Measurements from ENCODE around the gene COG6.

The COG6 gene

GRCh38 chr13:39760521-39760920 is 105.1 kb downstream of the COG6 start:
- no peak for DNase-seq
- H3K27ac ChIP-seq, result no peak overlapping the region
- no peak overlapping the region for H3K4me3 ChIP-seq (ENCODE audit: low read depth, low read length)
- H3K36me3 ChIP-seq (replicated peaks), result no peaks in the 10 kb centered on the region
- TF ChIP-seq CTCF (IDR thresholded peaks at IDR 0.05; ENCODE audit: low read depth, low read length, missing control alignments), result no peak
- in situ Hi-C loops (cut with HindIII; ENCODE audit: low pct_ligation_motif_present, low sequenced_read_pairs), result no loop called here
- no peaks in the 10 kb centered on the region for H3K27me3 ChIP-seq (replicated peaks)

GRCh38 chr13:39765801-39766463 is 110.5 kb downstream of the COG6 start:
- H3K27me3 ChIP-seq (replicated peaks), result no peaks in the 10 kb centered on the region
- no peak for DNase-seq
- H3K27ac ChIP-seq, result no peak overlapping the region
- in situ Hi-C loops (cut with HindIII; ENCODE audit: low pct_ligation_motif_present, low sequenced_read_pairs), result no loop called here
- TF ChIP-seq CTCF (IDR thresholded peaks at IDR 0.05; ENCODE audit: low read depth, low read length, missing control alignments), result peak; percentile 53
- no peaks in the 10 kb centered on the region for H3K36me3 ChIP-seq (replicated peaks)
- no peak overlapping the region for H3K4me3 ChIP-seq (ENCODE audit: low read depth, low read length)

- in situ Hi-C loops (cut with HindIII; ENCODE audit: low pct_ligation_motif_present, low sequenced_read_pairs), result no loop called here
- H3K36me3 ChIP-seq (replicated peaks), result no peaks in the 10 kb centered on the region
- H3K27ac ChIP-seq, result no peak overlapping the region
- no peak for TF ChIP-seq CTCF (IDR thresholded peaks at IDR 0.05; ENCODE audit: low read depth, low read length, missing control alignments)
- DNase-seq, result no peak
- H3K4me3 ChIP-seq (ENCODE audit: low read depth, low read length), result no peak overlapping the region
- H3K27me3 ChIP-seq (replicated peaks), result no peaks in the 10 kb centered on the region
Measured at GRCh38 chr13:39766464-39767158, 111.1 kb downstream of the COG6 start.

GRCh38 chr13:39767791-39768517 is 112.5 kb downstream of the COG6 start:
- TF ChIP-seq CTCF (IDR thresholded peaks at IDR 0.05; ENCODE audit: low read depth, low read length, missing control alignments), result no peak
- H3K27ac ChIP-seq, result no peak overlapping the region
- H3K4me3 ChIP-seq (ENCODE audit: low read depth, low read length), result no peak overlapping the region
- in situ Hi-C loops (cut with HindIII; ENCODE audit: low pct_ligation_motif_present, low sequenced_read_pairs), result no loop called here
- DNase-seq, result no peak
- H3K36me3 ChIP-seq (replicated peaks), result no peaks in the 10 kb centered on the region
- no peaks in the 10 kb centered on the region for H3K27me3 ChIP-seq (replicated peaks)

GRCh38 chr13:39768962-39769361 is 113.5 kb downstream of the COG6 start:
- Histone ChIP-seq H3K4me3 (ENCODE audit: low read depth, low read length) (no peak overlapping the region), H3K36me3 (replicated peaks) (no peaks in the 10 kb centered on the region), H3K27me3 (replicated peaks) (no peaks in the 10 kb centered on the region), H3K27ac (no peak overlapping the region)
- in situ Hi-C loops (cut with HindIII; ENCODE audit: low pct_ligation_motif_present, low sequenced_read_pairs), result no loop called here
- DNase-seq, result no peak
- no peak for TF ChIP-seq CTCF (IDR thresholded peaks at IDR 0.05; ENCODE audit: low read depth, low read length, missing control alignments)
